GM08714 (cell line): ENCODE data around the gene NR3C2.

Experiments
- H3K4me3 ChIP-seq: fragments of 200-500 bp; sonication (Bioruptor generic); 2 replicates; pipeline ENCODE4 v1.5.1; 2014; ENCODE audit warnings: mild to moderate bottlenecking, low read length, inconsistent platforms
- ZNF274 ChIP-seq: IDR thresholded peaks from 2 replicates; pipeline ENCODE4 v1.6.1; 2012; ENCODE audit warnings: mild to moderate bottlenecking, low read depth, low read length

The NR3C2 gene

DNA sequence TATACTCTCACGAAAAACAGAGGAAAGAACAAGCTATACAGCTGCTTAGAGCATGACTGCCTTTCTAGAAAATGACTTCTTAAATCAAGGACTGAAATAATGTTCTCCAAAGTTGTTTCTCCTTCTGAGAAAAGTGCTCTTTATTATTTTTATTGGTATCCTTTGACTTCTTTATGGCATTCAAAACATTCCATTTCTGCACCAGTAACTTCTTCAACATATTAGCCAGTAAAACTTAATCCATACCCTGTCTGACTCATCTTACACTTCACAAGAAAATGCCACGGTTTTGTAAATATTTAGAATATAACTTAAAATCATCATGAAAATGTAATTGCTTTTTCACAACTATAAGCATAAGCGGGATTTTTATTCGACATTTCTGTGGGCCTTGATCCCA is 180.4 kb downstream of the NR3C2 start:
- no peak overlapping the region for H3K4me3 ChIP-seq
- TF ChIP-seq ZNF274 = no peak

DNA sequence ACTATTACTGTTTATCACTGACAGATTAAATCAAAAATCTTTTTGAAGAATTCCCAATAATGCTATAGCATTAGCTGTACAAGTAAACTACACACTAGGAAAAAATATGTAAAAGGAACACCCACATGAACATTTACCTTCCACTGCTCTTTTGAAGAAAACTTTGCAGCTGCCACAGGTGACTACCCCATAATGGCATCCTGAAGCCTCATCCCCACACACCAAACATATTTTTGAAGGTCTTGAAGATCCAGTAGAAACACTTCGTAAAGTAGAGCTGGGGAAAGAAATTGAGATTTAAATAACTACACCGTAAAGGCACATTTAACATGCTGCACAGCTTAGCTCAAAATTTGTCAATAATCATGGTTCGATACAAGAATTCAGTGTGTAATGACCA is 182.4 kb downstream of the NR3C2 start:
- TF ChIP-seq ZNF274 = no peak

DNA sequence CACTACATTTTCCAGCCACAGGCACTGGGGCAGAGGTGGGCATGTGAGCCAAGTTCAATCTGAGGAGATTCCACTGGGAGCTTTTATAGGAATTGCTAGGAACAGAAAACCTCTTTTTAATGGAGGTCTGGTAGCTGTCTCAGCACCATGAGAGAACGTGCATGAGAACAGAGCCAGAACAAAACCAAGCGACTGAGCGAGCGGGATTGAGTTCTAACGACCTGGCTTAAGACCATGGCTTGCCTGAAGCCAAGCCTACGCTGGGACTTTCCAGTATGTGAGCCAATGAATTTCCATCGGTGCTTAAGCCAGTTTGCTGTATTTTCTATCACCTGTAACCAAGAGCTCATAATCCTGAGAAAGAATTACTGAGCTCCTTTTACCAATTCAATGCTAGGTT is 183.7 kb downstream of the NR3C2 start:
- no peak overlapping the region for H3K4me3 ChIP-seq
- no peak for TF ChIP-seq ZNF274

More for the DNA sequence above, 182.4 kb downstream of the NR3C2 start:
- H3K4me3 ChIP-seq = no peak overlapping the region

DNA sequence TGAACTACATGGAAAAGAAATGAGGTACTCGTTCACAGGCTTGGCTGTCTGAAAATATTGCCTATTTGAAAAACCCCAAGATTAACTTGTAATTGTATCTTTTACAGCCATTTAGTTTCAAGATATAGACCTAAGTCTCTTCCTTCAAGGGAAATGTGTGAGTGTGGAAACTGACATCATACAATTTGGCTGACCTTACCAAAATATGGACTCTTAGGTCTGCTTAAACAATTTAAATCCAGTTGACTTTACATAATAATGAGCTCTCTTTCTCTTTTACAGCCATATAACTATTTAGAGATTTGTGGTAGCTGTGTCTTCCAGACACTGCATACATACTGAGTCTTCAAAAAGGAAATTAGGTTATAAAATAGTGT is 186.9 kb downstream of the NR3C2 start:
- no peak overlapping the region for H3K4me3 ChIP-seq
- TF ChIP-seq ZNF274 = no peak

DNA sequence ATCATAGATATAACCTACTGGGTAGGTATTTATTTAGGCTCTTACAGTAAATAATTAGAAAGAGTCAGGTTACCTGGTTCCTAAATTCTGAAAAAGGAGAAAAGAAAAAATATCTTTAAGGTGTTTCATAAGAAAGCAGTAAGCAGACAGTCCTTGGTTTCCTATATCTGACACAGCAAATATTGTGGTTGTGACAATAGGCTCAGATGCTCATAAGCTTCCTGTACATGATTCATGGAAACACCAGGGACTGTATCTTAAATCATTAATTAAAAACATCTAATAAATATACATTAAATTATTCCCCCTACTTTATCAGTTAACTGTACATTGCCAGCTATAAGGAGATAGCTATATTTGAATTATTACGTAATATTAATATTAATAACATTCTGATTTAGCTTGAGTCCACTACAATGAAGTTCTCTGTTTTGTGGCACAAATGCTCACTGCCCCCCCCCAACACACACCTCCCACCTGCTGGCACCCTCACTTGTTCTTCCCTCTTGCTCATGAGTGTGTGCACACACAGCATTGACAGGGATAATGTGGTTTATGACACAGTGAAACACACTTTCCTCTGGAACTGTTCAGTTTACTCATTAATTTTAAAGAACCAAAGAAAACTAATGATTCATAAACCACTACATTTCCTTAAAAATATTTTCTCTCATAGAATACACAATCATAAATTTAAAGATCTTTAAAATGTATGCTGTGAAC is 187.4 kb downstream of the NR3C2 start:
- H3K4me3 ChIP-seq = no peak overlapping the region
- no peak for TF ChIP-seq ZNF274

DNA sequence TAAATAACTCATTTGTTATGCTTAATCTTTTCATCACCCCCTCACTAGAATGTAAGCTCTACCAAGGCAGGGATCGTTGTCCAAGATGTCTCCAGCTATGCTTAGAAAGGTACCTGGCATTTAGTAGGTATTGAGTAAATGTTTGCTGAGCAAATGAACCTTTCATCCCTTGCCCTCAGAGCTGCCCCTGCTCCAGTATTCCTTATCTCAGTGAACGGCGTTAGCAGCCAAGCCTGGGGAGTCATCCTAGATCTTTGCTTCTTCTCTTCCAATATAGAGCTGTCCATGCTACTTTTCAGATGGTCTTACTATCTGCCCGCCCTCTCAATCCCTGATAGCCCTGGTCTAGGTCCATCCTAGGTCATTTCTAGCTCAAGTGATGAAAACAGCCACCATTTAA is 188.4 kb downstream of the NR3C2 start:
- no peak for TF ChIP-seq ZNF274
- no peak overlapping the region for H3K4me3 ChIP-seq

DNA sequence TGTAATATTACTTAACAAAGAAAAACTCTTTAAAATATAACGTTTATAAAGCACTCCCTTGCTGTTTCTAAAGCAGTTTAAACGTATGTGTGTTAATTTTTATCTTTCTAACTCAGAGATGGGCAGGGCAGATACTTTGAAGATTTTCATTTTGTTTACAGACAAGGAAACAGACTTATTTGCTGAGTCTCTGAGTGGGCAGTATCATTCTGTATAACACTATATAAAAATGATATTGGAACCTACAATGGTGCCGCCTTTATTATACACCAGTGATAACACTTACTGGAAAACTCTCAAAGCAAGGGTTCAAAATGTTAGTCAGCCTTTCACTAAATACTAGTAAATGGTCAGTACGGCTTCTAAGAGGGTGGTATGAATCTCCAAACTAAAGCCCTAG is 193.4 kb downstream of the NR3C2 start:
- TF ChIP-seq ZNF274 = no peak

DNA sequence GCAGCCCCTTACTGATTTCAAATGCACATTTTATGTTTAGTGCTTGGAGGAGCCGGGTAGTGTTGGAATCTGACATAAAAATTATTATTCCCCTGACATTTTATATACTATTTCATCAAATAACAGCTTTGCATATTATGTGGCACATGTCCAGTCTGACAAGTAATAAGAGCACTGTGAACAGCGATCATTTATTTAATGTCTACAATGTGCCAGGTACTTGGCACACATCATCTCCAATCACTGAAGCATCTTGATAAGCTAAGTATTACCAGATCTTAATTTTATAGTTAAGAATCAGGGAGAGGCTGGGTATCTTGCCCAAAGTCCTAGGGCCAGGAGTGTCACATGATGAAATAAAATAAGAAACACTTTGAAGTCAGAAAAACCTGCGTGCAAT is 197.2 kb downstream of the NR3C2 start:
- no peak overlapping the region for H3K4me3 ChIP-seq
- no peak for TF ChIP-seq ZNF274

More for the DNA sequence above, 193.4 kb downstream of the NR3C2 start:
- no peak overlapping the region for H3K4me3 ChIP-seq

DNA sequence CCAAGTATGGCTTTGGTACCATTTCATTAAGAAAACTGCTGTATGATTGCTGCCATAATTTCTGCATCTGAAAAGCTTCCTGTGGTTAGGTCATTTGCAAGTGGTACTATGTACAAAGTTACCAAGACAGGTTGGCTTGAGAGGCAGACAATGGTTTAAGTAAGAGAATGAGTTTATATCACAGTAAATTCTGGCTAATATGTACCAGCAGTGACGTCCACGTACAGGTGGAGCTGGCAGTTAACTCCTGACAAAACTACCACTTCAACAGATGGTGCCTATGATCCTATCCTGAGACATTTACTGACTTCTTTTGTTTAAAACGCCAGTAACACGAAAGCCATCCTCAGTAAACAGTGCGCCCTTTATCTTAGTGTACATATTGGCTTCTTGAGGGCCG is 198.4 kb downstream of the NR3C2 start:
- H3K4me3 ChIP-seq = no peak overlapping the region
- TF ChIP-seq ZNF274 = no peak

DNA sequence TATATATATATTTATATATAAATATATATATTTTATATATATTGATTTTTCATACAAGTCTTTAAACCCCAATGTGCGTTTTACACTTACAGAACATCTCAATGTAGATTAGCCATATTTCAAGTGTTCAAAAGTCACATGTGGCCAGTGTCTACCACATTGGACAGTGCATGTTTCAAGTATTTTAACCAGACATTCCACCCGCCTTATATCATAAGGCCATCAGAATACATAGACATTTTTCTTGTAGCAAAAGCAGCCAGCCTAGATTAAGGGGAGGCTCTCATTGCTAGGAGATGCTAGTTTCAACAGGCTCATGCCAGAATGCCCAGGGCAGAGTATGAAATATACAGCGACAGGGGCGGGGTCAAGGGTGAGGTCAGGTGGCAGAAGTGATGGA is 202.0 kb downstream of the NR3C2 start:
- H3K4me3 ChIP-seq = no peak overlapping the region
- TF ChIP-seq ZNF274 = no peak

DNA sequence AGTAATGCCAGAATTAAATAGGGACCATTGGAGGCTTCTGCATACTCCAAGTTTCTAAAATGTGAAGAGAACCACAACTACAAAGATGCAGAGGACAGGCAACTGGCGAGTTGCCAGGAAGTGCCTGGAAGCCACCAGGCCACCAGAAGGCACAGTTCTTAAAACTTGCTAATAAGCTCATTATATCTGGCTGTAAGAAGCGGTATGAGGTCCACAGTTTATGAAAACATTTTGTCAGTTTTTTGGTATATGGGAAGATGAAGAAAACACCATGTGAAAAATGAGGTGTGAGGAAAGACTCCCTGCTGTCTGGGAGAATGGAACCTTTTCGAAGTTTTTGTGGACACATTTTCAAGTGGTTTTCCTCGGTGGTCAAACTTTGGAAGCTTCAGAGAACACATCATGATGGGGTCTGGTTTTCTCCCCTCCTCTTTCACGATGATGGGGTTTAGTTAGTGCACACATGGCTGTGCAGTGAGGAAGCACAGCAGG is 202.7 kb downstream of the NR3C2 start:
- TF ChIP-seq ZNF274 = no peak
- H3K4me3 ChIP-seq = no peak overlapping the region

DNA sequence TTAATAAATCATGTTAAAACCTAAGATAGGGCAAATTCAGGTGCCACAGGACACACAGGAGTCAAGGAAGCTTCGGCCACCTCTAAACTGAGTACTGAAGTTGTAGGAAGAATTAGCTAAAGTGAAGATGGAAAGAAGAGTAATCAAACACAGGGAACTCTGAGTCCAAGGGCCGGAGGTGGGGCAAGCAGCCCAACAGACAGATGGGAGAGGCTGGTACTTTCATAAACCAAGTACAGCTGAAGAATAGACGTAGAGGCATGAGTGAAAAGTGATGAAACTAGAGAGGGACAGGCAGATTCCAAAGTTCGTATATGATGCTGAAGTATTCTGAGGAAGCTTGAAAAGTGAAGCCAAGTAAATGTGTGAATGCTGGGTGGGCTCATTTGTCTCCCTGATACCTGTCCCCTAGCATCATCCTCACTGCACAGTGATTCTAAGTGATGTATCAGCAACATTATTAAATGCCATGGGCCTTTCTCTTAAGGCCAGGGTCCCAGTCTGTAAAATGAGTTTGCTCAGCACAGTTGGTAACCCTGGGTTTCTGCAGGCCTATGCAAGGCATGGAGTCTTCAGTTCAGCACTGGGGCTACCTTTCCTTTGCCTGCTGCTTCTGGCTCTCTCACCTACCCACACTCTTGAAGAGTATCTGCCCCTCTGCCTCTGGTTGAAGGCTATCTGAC is 203.3 kb downstream of the NR3C2 start:
- no peak for TF ChIP-seq ZNF274
- no peak overlapping the region for H3K4me3 ChIP-seq

DNA sequence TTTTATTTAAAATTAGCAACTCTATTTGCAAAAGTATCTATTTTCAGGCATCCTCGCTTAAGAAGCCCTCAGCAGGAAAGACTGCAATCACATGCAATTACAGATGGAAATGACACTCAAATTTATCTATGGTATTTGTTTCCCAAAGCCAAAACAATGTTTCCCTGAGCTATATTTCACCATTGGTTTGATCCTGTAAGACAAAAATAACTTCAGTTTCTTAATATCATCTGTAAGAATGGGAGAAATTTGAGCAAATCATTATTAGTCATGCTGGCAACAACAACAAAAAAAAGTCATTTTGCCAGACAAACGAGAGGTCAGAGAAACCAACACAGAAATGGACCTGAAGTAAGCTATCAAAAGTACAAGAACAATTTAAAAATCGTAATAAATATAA is 204.1 kb downstream of the NR3C2 start:
- no peak for TF ChIP-seq ZNF274
- H3K4me3 ChIP-seq = no peak overlapping the region

DNA sequence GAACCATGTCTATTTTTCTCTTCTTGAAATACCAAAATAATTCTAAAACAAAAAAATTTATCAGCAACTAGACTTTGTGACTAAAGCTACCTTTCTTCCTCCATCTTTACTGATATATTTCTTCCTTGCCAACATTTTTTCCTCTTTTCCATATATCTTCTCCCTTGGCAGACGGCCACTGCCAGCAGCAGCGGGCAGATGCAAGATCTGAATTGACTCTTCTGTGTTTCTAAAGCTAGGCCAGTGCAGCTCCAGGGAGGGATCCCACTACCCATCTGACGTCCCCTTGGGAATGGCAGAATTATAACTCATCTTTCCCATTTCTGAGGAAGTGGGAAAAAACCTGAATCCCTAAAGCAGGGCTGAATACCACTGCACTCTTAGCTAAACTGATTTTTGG is 206.4 kb downstream of the NR3C2 start:
- no peak for TF ChIP-seq ZNF274
- H3K4me3 ChIP-seq = no peak overlapping the region

DNA sequence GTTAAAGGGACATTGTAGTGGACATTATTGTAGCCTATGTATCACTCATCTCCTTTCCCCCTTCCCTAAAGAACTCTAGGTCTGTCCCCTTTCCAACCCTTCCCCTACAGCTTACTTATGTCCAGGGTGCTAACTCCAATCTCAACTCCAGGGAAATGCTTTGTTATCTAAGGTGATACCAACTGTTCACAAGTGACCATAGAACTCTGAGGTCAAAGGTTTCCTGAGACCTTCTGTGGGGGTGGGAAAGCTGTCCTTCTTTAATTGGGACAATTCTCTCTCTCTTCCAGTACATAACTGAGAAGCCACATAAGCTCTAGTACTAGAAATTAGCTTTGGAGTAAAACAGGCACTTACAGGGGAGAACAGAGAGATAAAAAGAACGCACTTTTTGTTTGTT is 212.4 kb downstream of the NR3C2 start:
- no peak for TF ChIP-seq ZNF274
- no peak overlapping the region for H3K4me3 ChIP-seq
